Fibroblast of skin of scalp (primary cell): ENCODE measurements around the gene PTPN22.
"Not testable (repeated sequence)": the region's sequence is repeated elsewhere in the genome, so short reads cannot be mapped to it uniquely, and the experiment has no call there.

ENCODE experiments used
- DNase-seq: peaks from one replicate; pipeline ENCODE4 v3.0.0-alpha.2; 2013

PTPN22 gene

DNA sequence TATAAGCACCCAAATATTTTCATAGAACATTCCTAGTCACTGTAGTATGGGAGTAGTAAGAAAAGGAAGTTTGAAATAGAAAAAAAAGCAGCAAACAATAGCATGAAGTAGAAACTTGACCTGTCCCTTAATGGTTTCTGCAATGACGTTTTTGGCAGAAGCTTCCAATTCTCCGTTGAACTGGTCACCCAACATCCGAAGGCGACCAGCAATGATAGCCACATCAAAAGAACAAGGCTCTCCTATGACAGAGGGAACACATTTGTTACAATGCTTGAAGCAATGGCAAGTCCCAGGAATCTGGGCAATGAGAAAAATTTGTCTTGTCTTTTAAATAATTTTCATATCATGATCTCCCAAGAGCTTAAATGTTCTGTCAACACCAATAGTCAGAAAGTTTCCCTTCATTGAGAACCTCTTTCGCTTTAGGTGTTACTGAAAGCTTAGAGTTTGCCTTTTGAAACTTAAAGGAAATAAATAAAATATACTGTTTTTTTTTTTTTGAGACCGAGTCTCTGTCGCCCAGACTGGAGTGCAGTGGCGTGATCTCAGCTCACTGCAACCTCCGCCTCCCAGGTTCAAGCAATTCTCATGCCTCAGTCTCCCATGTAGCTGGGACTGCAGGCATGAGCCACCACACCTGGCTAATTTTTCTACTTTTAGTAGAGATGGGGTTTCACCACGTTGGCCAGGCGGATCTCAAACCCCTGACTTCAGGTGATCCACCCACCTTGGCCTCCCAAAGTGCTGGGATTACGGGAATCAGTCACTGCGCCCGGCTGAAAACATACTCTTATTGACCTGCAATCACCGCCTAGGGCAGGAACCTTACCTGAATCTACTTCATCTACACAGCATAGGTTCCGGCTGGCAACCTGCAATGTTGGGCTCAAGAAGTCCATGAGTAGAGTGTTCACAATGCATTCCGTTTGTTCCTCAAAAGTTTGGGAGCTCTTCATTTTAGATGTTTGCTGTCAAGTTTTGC is 15.2 kb upstream of the PTPN22 start:
- no peak for DNase-seq

DNA sequence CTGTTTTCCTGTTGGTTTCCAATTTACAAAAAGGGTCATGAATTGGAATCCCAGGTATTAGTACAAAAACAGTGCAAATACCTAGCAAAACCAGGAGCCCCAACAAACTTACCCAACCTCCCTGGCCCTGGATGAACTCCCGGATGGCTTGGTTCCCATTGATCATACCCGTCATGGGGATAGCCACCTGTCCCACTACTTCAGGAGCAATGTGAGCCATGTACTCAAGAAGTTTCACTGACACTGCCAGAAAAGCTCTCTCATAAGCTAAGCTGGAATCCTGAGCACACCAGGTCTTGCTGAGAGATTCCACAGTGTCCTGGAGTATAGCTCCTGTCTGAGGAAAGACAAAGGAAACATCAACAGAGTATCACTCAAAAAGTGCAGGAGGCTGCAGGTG is 10.1 kb upstream of the PTPN22 start:
- DNase-seq: no peak

DNA sequence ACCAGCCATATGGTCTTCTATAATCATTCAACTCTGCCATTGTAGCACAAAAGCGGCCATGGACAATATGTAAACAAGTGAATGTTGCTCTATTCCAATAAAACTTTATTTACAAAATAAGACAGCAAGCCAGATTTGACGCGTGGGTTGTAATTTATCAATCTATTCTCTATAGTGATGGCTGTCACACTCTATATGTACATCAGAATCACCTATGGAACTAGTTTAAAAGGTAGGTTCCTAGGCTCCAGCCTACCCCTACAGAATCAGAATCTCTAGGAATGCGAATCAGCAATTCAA is 8.2 kb upstream of the PTPN22 start:
- no peak for DNase-seq

DNA sequence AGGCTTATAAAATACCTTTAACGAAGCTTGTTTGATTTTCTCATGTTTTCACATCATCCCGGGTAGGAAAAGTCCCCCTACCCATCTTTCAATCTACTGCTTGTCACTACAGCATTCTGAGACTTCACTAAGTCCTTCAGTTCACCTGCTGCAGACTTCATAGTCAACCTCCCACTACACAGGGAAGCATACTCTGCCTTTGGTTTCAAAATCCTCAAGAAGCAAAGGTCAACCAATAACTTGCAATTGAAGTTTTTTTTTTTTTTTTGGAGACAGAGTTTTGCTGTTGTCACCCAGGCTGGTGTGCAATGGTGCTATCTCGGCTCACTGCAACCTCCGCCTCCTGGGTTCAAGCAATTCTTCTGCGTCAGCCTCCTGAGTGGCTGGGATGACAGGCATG is 4.7 kb upstream of the PTPN22 start:
- no peak for DNase-seq

DNA sequence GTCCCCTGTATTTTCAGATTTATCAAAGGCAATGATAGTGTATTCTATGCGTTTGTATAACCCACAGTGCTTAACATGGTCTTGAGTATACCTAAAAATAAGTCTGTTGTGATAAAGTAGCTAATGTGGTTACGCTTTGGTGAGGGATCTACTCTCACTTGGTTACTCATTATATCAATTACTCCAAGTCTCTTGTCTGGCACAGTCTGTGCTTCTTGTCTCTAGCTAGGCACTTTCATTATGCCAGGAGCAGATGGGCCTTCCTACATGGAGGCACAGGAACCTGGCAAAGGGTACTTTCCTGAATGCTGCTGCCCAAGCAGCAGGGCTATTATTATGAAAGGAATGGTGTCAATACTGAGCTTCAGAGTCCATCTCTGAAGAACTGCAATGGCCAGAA is 4.2 kb upstream of the PTPN22 start:
- DNase-seq: no peak

DNA sequence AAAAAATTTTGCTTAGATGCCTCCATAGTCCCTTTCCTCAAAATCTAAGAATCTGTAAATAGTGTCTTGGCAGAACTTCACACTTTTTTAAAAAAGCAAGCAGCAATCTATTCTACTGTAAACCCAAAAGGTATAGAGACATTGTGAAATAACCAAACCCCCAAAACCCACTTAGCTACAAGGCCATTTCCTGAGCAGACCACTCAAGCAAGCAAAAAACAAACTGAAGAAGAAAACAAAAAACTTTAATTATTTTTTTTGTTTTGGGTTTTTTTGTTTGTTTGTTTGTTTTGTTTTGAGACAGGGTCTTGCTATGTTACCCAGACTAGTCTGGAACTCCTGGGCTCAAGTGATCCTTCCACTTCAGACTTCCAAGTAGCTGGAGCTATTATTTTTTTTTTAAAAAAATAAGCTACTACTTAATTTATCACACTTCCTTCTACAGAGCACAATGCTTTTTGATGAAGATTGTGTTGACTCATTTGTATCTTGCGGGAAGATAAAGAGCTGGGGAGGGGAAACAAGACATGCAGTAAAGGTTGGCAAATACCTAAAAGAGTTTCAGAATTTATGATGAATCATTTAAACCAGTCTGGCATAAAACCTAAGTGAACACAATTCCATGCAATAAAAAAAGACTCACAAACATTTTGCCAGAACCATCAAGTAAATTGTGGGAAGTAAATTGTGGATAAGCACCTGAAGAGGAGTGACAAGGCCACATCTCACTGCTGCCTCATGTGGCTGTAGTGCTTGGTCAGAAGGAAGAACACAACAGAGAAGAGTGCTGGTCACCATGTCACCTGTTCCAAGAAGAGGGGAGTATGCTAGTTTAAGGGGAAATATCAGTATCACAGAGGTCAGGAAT is 2.7 kb upstream of the PTPN22 start:
- no peak for DNase-seq

DNA sequence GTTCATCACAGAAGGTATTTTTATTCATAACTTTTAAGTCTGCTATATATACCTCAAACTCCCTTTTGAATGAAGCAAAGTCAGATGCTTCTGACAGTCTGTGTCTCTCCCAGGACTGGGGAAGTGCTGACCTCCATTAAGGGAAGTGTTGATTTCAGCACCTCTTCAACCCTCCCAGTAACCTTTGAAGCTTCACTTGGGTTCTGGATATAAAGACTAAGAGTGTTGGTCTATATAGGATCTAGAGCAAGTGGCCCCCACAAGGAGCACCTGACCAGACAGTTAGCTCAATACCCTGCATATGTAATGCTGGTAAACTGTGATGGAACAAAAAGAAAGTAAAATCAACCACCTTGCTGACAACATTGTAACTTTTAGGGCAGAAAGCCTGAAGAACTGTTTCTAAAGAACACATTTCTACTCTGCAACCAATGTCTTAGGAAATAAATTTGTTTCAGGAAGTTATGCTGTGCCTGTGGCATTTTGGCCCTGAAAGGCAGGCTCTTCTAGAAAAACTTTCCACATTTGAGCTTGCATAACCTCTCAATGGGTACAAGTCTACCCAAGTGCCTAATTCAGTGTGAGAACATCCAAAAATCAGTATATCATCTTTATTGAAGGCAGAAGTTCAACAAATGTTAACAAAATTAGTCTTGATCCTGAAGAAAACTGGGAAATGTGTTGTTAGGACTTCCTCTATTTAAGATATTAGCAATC is 865 bp upstream of the PTPN22 start:
- no peak for DNase-seq

DNA sequence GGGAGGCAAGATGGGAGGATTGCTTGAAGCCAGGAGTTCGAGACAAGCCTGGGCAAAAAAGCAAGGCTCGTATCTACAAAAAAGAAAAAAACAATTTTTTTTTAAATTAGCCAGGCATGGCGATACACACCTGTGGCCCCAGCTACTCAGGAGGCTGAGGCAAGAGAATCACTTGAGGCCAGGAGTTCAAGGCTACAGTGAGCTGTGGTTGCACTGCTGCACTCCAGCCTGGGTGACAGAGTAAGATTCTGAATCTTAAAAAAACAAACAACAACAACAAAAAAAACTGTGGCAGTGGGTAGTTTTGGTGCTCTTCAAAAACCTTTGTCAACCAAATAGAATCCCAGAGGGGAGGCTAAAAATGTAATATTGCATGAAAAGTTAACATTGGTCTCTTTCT is 734 bp downstream of the PTPN22 start:
- no peak for DNase-seq

DNA sequence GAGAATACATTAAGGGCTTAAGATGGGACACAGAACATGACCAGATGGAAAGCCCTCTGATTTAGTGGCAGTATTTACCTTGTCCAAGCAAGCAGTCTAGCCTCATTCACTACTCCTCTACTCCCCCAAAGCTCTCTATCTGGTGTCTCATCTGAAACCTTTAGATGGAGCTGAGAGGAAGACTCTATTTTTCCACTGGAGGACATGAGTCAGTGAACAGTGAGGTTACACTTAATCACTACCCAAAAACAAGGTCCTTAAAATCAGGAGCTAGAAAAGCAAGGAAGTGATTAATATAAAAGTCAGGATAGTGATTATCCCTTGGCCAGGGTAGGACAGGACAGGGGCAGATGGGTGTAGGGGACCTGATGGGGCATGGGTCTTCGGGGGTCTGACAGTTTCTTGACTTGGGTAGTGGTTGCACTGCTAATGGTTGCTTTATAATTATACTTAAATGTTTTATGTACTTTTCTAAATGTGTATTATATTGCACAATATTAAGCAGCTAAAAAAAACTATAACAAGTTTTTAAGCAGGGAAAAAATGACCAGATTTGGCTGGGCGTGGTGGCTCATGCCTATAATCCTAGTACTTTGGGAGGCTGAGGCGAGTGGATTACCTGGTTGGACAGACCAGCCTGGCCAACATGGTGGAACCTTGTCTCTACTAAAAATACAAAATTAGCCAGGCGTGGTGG is 3.0 kb downstream of the PTPN22 start:
- peak; percentile 21 for DNase-seq

DNA sequence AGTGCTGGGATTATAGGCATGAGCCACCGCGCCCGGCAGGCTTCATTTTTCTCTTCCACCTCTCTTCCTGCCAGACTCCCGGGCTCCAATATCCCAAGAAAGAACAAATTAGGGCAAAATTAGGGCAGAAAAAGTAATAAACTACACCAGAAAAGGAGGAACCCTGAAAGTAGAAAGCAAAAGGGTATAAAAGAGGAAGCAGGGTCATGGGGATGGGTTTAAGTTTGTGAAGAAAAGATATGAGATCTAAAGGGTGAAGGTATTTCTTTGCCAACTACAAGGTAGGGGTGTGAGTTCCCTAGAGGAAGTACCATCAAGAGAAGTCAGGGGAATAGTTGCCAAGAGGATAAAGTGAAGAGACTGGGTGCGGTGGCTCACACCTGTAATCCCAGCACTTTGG is 9.9 kb downstream of the PTPN22 start:
- DNase-seq: no peak

DNA sequence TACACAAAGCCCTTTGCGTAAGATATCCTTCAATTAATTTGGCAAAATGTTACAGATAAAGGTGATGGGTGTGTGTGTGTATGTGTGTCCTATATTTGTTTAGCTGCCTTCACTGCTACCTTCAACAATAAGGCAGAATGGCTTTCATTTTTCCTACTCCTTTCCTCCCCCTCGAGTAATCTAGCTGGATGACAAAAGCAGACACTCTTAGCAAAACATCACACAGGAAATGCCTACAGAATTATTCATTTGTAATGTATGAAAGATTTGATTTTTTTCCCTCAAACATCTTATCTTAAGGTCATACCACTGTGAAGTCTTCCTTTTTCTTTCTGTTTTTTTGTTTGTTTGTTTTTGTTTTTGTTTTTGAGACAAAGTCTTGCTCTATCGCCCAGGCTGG is 10.6 kb downstream of the PTPN22 start:
- DNase-seq: peak; percentile 81

DNA sequence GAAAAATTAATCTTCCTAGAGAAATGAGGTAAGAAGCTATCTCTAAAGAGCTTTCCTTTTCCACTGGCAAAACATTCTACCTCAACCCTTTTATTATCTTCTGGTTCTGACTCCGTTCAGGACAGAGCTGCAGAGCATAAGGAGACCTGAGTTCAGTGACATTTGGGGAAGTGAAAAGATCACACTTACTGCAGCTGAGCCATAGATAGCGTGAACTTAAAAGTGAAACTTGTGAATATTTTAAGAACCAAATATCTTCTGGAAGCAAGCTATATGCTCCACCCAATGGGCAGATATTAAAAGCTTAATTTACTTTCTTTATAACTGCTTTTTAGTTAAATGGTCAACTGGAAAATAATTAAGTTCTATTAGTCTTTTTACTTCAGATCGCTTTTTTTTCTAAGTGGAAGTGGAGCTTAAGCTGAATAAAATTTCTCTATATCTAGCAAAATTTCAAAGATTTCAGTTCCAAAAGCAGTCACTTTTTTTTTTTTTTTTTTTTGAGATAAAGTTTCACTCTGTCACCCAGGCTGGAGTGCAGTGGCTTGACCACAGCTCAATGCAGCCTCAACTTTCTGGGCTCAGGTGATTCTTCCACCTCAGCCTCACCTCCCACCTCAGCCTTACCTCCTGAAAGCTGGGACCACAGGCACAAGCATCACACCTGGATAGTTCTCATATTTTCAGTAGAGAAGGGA is 11.9 kb downstream of the PTPN22 start:
- DNase-seq: no peak

DNA sequence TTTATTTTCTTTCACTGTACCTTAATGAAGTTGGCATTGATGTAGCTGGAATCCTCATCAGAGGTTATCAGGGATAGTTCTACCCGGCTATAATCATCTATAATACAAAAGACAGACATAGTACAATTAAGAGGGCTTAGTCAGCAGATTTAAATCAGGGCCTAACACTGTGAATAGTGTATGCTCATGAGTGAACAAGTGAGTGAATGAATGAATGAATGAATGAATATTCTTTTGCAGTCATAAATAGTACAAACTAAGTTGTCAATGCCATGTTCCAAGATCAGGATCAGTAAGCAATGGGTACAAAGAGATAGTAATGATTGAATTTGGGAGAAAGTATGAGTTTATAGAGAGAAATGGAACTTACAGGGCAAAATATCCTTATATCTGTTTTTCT is 12.5 kb downstream of the PTPN22 start:
- no peak for DNase-seq

DNA sequence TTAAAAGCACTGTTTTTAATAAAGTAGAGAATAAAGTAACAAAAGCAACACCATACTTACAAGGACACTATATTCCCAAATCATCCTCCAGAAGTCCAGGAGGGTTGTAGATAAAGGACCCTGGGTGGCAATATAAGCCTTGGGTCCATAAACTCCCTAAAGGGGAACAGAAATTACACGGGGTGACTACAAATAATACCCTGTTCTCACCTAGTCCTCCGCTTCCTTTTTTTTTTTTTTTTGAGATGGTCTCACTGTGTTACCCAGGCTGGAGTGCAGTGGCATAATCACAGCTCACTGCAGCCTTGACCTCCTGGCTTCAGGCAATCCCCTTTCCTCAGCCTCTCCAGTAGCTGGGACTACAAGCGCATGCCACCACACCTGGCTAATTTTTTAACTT is 13.1 kb downstream of the PTPN22 start:
- DNase-seq: no peak

DNA sequence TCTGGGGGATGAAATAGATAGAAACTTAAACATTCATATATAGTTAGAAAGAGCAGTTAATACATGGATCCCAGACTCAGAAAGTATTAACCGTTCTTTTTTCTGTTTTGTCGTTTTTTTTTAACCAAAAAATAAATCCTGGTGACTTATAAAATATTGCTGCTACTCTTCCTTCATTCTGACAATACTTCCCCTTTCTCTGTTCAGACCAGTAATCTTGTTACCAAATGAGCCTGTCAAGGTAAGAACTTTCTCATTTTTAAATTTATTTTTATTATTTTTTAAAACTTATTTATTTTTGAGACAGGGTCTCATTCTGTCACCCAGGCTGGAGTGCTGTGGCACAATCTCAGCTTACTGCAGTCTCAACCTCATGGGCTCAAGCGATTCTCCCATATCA is 13.7 kb downstream of the PTPN22 start:
- DNase-seq: no peak

DNA sequence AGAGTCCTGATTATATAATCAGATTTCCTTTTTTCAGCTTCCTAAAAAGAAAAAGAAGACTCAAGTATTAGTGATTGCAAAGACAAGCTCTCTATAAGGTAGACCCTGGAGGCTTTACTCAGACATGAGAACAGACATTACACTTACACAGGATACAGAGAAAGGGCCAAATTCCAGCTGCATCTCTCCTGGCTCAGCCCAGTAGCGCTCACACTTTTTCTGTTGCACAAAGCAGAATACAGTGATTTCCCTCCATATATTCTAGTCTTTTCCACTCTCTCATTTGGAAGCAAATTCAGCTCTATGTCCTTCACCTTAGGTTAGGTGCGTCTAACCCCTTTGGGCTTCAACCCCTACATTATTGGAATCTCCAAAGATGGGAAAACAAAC is 15.1 kb downstream of the PTPN22 start:
- DNase-seq: no peak

DNA sequence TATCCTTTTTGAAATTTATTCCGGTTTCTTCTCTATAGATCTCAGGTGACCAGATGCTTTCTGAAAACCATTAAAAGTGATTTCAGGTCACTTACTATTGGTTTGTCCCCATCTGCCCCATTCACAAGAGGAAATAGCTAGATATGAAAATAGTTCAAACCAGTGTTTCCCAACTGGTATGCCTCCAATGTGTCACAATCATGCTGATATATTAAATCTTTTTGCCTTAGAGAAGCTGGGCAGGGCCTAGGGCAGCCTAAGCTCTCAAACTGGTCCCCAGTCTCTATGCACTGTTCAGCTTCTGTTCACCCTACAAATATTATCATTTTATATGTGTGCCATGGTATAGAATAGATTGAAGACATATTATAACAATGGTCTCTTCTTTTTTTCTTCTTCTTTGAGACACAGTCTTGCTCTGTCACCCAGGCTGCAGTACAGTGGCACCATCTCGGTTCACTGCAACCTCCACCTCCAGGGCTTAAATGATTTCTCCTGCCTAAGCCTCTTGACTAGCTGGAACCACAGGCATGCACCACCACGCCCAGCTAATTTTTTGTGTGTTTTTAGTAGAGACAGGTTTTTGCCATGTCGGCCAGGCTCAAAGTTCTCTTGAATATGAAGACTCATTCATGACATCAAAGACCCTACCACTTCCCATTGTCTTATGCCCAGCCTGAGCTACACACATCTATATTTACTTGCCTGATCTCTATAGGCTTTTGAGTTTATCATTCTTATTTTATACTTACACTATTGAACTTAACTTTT is 15.7 kb downstream of the PTPN22 start:
- DNase-seq: no peak

DNA sequence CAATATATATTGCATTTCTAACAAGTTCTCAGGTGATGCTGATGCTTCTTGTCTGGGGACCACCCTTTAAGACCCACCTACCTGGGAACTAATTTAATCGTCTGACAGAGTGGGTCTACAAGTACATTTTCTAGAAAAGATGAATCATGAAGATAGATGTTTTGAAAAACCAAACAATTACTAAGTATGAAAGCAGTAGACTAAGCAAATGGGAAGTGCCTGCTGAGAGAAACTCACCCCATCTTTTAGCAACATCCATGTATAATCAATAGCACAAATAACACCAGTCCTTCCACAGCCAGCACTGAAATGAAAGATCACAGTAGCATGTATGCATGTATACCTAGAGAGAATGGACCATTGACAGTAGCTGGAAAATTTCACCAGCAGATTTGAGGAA is 17.3 kb downstream of the PTPN22 start:
- no peak for DNase-seq

DNA sequence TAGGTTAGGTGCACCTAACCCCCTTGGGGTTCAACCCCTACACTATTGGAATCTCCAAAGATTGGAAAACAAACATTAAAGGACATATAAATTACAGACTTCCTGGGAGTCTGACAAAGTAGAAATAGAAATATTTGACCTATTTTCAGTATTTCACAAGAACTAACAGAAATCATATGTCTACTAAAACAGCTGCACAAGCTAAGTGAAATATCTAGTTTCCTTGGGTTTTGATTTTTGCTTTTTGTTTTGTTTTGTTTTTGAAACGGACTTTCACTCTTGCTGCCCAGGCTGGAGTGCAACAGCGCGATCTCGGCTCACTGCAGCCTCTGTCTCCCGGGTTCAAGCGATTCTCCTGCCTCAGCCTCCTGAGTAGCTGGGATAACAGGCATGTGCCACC is 18.8 kb downstream of the PTPN22 start:
- not testable (repeated sequence) for DNase-seq

DNA sequence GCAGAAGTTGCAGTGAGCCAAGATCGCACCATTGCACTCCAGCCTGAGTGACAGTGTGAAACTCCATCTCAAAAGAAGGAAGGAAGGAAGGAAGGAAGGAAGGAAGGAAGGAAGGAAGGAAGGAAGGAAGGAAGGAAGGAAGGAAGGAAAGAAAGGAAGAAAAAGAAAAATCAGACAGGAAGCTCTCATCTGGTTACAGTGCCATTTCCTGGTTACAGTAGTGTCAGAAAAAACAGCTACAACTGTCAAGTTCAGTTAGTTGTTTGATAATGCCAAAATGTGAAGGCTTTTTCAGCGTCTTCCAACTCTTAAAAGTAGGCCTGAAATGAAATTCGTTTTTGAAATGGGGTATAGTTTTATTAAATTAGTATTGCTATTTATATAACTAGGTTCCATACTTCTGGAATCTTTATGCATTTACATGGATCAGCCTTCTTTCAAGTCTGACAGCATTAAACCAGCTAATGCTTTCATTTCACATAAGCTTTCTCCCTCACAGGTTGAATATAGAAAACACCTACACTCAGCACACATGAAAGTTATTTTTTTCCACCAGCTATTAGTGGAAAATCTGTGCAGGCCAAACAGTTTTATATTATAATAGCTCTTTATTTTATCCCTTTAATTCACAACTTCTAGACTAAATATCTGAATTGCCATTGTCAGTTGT is 21.2 kb downstream of the PTPN22 start:
- DNase-seq: no peak

DNA sequence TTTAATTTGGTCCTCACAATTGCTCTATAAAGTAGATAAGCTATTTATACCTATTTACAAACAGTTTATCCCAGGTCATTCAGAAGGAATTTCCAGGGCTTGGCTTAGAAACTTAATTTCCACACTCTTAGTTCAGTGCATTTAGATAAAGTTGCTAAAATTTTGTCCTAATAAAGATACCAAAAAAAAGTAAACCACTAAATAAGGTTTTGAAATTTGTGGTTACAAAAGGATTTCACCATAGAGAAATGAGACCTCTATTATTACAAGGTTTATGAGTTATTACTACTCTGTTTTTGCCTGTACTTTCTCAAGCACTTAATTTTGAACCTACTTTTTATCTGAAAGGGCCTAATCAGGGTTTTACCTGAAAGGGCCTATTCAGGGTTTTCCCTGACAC is 22.4 kb downstream of the PTPN22 start:
- DNase-seq: no peak
